Esophagus squamous epithelium (tissue), 4 donors: Measurements from ENCODE around the gene GUK1.

Experiments used
- POLR2A ChIP-seq, 4 donors: fragments of 450-650 bp; IDR thresholded peaks; one replicate each; pipeline ENCODE4 v1.6.1; 2017; ENCODE audit warnings: antibody characterized with exemption in 4 of 4, mild to moderate bottlenecking in 4 of 4, moderate library complexity in 3 of 4
- TF ChIP-seq, protein P1 (sequence below), 6 experiments: fragments of 450-650 bp in 4 of 6; fragments of 200-600 bp in 2 of 6; sonication (generic) in 2 of 6; IDR thresholded peaks; one replicate each; pipeline ENCODE4 v1.5.1; 2016 to 2019; ENCODE audit warnings: antibody characterized with exemption in 6 of 6, mild to moderate bottlenecking in 4 of 6, moderate library complexity in 4 of 6

DNA sequence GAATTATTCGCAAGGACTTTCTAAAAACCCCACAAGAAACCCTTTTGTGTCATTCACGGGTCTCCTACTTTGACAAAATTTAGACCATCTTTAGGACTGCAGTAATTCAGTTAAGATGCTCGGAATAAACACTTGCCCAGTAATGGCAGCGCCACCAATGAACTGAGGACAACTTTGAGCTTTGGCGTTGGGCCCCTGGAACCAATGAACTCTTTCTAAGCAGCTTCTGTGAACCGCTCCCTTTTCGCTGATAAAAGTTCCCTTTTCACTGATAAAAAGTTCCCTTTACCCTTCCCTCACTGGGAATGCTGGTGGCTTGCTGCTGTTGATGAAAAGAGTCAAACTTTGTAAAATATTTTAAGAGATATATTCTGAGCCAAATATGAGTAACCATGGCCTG, 29.5 kb upstream of the GUK1 start:
- TF ChIP-seq, protein P1, sequence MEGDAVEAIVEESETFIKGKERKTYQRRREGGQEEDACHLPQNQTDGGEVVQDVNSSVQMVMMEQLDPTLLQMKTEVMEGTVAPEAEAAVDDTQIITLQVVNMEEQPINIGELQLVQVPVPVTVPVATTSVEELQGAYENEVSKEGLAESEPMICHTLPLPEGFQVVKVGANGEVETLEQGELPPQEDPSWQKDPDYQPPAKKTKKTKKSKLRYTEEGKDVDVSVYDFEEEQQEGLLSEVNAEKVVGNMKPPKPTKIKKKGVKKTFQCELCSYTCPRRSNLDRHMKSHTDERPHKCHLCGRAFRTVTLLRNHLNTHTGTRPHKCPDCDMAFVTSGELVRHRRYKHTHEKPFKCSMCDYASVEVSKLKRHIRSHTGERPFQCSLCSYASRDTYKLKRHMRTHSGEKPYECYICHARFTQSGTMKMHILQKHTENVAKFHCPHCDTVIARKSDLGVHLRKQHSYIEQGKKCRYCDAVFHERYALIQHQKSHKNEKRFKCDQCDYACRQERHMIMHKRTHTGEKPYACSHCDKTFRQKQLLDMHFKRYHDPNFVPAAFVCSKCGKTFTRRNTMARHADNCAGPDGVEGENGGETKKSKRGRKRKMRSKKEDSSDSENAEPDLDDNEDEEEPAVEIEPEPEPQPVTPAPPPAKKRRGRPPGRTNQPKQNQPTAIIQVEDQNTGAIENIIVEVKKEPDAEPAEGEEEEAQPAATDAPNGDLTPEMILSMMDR (IDR thresholded peaks at IDR 0.05) = no peak
- TF ChIP-seq POLR2A (IDR thresholded peaks at IDR 0.05) = no peak
